Measurements from ENCODE around the gene TLE6. TPM values are rescaled to one million over a fixed set of nuclear protein-coding genes. Genes with fewer than 3 reads are reported as not detected.

Gene TLE6
- total and polyA plus RNA-seq, 2 donors (not counting 3 experiments of a cell fraction or from before 2014, with no cell fraction given): 1.6 to 1.9 TPM

DNA sequence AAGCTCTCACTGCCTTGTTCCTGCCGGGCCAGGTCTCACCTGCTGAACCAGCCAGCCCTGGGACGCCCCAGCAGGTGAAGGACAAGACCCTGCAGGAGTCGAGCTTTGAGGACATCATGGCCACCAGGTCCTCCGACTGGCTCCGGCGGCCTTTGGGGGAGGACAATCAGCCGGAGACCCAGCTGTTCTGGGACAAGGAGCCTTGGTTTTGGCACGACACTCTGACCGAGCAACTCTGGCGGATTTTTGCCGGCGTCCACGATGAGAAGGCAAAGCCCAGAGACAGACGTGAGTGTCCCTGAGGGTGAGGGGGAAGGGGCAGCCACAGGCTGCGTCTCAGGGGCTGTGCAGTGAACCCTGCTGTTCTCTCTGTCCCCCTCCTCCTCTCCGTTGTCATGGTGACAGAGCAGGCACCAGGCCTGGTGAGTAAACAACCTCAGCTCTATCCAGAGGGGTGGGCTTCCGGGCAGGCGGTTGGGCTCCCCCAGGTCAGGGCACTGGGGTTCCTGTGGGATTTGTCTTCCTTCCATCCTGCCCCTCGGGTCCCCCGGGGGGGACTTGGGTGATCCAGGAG is 9.7 kb downstream of the TLE6 start:
- DNase-seq (ENCODE audit: low read depth, low spot score): peak; percentile 55
- Histone ChIP-seq H3K9ac (replicated peaks; ENCODE audit: extremely low read depth, insufficient read depth, low read length) (no peak overlapping the region), H4K20me1 (replicated peaks; ENCODE audit: control insufficient read depth, extremely low read depth, insufficient read depth, low read length) (no peaks in the 10 kb centered on the region), H3K9me3 (replicated peaks; ENCODE audit: control insufficient read depth, insufficient read depth, low read length) (no peaks in the 10 kb centered on the region), H3K4me3 (replicated peaks in 1 of 3; ENCODE audit: insufficient read depth in 1 of 3, low read depth in 1 of 3, low read length in 3 of 3) (no peak overlapping the region), H3K79me2 (ENCODE audit: control insufficient read depth, insufficient read depth, low read length) (no peaks in the 10 kb centered on the region), H3K27ac (ENCODE audit: insufficient read depth, low read depth, low read length) (no peak overlapping the region), H3K4me1 (ENCODE audit: control insufficient read depth, extremely low read depth, insufficient read depth, low read length) (peaks cover 19% of the 10 kb centered on the region), H2AFZ (ENCODE audit: low read depth, low read length) (no peak overlapping the region), H3K9me1 (replicated peaks; ENCODE audit: control insufficient read depth, extremely low read depth, insufficient read depth, low read length) (no peaks in the 10 kb centered on the region), H3K36me3 (ENCODE audit: control insufficient read depth in 2 of 2, extremely low read depth in 1 of 2, insufficient read depth in 2 of 2, low read length in 2 of 2) (no peaks in the 10 kb centered on the region), H3K27me3 (ENCODE audit: control insufficient read depth in 2 of 2, insufficient read depth in 2 of 2, low read length in 2 of 2) (no peaks in the 10 kb centered on the region), H3K4me2 (ENCODE audit: insufficient read depth, low read length) (no peak overlapping the region)
- no peak for FAIRE-seq
- intact Hi-C loops (cut with micrococcal nuclease): no loop called here
- CTCF ChIA-PET: no interaction called here
- BruUV-seq (replicated peaks): no TSS peak
- POLR2A ChIA-PET: no interaction called here
- dilution Hi-C loops (cut with MboI; ENCODE audit: extremely low pct_ligation_motif_present, low sequenced_read_pairs): no loop called here
- no peak for TF ChIP-seq MYC (IDR thresholded peaks at IDR 0.05; ENCODE audit: low read depth, low read length)
- no peak for TF ChIP-seq POLR2A (IDR thresholded peaks at IDR 0.05; ENCODE audit: low read depth, low read length)
- TF ChIP-seq, protein P1, sequence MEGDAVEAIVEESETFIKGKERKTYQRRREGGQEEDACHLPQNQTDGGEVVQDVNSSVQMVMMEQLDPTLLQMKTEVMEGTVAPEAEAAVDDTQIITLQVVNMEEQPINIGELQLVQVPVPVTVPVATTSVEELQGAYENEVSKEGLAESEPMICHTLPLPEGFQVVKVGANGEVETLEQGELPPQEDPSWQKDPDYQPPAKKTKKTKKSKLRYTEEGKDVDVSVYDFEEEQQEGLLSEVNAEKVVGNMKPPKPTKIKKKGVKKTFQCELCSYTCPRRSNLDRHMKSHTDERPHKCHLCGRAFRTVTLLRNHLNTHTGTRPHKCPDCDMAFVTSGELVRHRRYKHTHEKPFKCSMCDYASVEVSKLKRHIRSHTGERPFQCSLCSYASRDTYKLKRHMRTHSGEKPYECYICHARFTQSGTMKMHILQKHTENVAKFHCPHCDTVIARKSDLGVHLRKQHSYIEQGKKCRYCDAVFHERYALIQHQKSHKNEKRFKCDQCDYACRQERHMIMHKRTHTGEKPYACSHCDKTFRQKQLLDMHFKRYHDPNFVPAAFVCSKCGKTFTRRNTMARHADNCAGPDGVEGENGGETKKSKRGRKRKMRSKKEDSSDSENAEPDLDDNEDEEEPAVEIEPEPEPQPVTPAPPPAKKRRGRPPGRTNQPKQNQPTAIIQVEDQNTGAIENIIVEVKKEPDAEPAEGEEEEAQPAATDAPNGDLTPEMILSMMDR (IDR thresholded peaks at IDR 0.05; ENCODE audit: extremely low read depth in 1 of 2, insufficient read depth in 1 of 2, low read depth in 1 of 2, low read length in 2 of 2): no peak
- TF ChIP-seq, protein P2, sequence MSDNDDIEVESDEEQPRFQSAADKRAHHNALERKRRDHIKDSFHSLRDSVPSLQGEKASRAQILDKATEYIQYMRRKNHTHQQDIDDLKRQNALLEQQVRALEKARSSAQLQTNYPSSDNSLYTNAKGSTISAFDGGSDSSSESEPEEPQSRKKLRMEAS (IDR thresholded peaks at IDR 0.05; ENCODE audit: insufficient read depth, insufficient read length): no peak
- no peak for TF ChIP-seq GATA2 (IDR thresholded peaks at IDR 0.05; ENCODE audit: insufficient read depth, insufficient read length, low read depth, low read length)
- TF ChIP-seq JUN (IDR thresholded peaks at IDR 0.05; ENCODE audit: borderline replicate concordance, insufficient read depth, insufficient read length, low read depth): no peak
- TF ChIP-seq POLR2AphosphoS5 (IDR thresholded peaks at IDR 0.05; ENCODE audit: insufficient read depth, low read depth, low read length): no peak
- TF ChIP-seq FOS (IDR thresholded peaks at IDR 0.05; ENCODE audit: borderline replicate concordance, insufficient read depth, low read length): no peak
- TF ChIP-seq EZH2 (IDR thresholded peaks at IDR 0.05; ENCODE audit: borderline replicate concordance, low read depth, low read length, severe bottlenecking): no peak

Data from endothelial cell of umbilical vein (primary cell).